Colonic mucosa (tissue), 4 donors: ENCODE data around the gene NANOS3. TPM values are rescaled to one million over a fixed set of nuclear protein-coding genes. Genes with fewer than 3 reads are reported as not detected.

ENCODE experiments used
- DNase-seq: peaks from one replicate; pipeline ENCODE4 v3.0.0-alpha.2; 2020
- H3K27ac ChIP-seq: fragments of 200-600 bp; one replicate; pipeline ENCODE4 v1.8.0; 2021
- H3K27me3 ChIP-seq: fragments of 200-600 bp; one replicate; pipeline ENCODE4 v1.8.0; 2021
- H3K36me3 ChIP-seq: fragments of 200-600 bp; one replicate; pipeline ENCODE4 v1.8.0; 2021
- H3K4me1 ChIP-seq: fragments of 200-600 bp; one replicate; pipeline ENCODE4 v1.8.0; 2021; ENCODE audit warnings: mild to moderate bottlenecking
- H3K4me3 ChIP-seq: fragments of 200-600 bp; one replicate; pipeline ENCODE4 v1.8.0; 2021
- H3K9ac ChIP-seq, 2 donors: one replicate each; pipeline ENCODE4 v1.7.0; 2013; ENCODE audit warnings: control low read depth in 2 of 2, low read depth in 2 of 2, low read length in 2 of 2
- H3K9me3 ChIP-seq: fragments of 200-600 bp; one replicate; pipeline ENCODE4 v1.8.0; 2021
- intact Hi-C: fragments of 100-400 bp; cut with DNase I; formaldehyde crosslinking; loops from one replicate; pipeline ENCODE4 v1.14.1; 2022
- total RNA-seq, 2 donors: library from RNA; stranded (reverse); fragmentation: NEBNext Ultra II Directional in 1 of 2; extraction: Animal tissue kit (Norgen Biotek cat#: 25700) in 1 of 2; gene quantifications; one replicate each; pipeline ENCODE4 v1.2.1, GENCODE V29; 2021
- TF ChIP-seq, protein P1 (sequence below): fragments of 200-600 bp; IDR thresholded peaks from one replicate; pipeline ENCODE4 v1.8.0; 2022; ENCODE audit warnings: antibody characterized with exemption, mild to moderate bottlenecking
- donor health status: healthy.
- donor health status: DM: no; HTN: no; CAD: no.
- donor health status: DM: no; HTN: no; CAD: no.

The NANOS3 gene
- total RNA-seq, 2 donors from 2014 or later = not detected

- Histone ChIP-seq H3K9ac (peak overlapping the region; percentile 85 to 95), H3K4me1 (peaks cover 27% of the 10 kb centered on the region), H3K27ac (peak overlapping the region; percentile 94), H3K27me3 (no peaks in the 10 kb centered on the region), H3K36me3 (no peaks in the 10 kb centered on the region), H3K9me3 (no peaks in the 10 kb centered on the region), H3K4me3 (peak overlapping the region; percentile 45)
- intact Hi-C loops = no loop called here
- TF ChIP-seq, protein P1, sequence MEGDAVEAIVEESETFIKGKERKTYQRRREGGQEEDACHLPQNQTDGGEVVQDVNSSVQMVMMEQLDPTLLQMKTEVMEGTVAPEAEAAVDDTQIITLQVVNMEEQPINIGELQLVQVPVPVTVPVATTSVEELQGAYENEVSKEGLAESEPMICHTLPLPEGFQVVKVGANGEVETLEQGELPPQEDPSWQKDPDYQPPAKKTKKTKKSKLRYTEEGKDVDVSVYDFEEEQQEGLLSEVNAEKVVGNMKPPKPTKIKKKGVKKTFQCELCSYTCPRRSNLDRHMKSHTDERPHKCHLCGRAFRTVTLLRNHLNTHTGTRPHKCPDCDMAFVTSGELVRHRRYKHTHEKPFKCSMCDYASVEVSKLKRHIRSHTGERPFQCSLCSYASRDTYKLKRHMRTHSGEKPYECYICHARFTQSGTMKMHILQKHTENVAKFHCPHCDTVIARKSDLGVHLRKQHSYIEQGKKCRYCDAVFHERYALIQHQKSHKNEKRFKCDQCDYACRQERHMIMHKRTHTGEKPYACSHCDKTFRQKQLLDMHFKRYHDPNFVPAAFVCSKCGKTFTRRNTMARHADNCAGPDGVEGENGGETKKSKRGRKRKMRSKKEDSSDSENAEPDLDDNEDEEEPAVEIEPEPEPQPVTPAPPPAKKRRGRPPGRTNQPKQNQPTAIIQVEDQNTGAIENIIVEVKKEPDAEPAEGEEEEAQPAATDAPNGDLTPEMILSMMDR = no peak
- peak; percentile 91 for DNase-seq
These were observed 29.3 kb upstream of the NANOS3 start for GRCh38 chr19:13847407-13848339.

GRCh38 chr19:13848340-13848677 lies 28.6 kb upstream of the NANOS3 start:
- H3K9me3 ChIP-seq = no peaks in the 10 kb centered on the region
- H3K9ac ChIP-seq = peak overlapping the region; percentile 85 to 95

GRCh38 chr19:13848798-13849676 lies 27.9 kb upstream of the NANOS3 start:
- Histone ChIP-seq H3K9ac (peak overlapping the region in 1 of 2 donors; percentile 30), H3K4me3 (no peak overlapping the region), H3K4me1 (peaks cover 17% of the 10 kb centered on the region), H3K27me3 (no peaks in the 10 kb centered on the region), H3K36me3 (no peaks in the 10 kb centered on the region), H3K27ac (peak overlapping the region; percentile 94), H3K9me3 (no peaks in the 10 kb centered on the region)
- TF ChIP-seq, protein P1 = no peak
- intact Hi-C loops = no loop called here
- DNase-seq = peak; percentile 38

More at GRCh38 chr19:13848340-13848677, 28.6 kb upstream of the NANOS3 start:
- TF ChIP-seq, protein P1 = no peak
- no peak for DNase-seq
- H3K27me3 ChIP-seq = no peaks in the 10 kb centered on the region
- intact Hi-C loops = no loop called here
- peak overlapping the region; percentile 94 for H3K27ac ChIP-seq
- H3K36me3 ChIP-seq = no peaks in the 10 kb centered on the region
- peaks cover 24% of the 10 kb centered on the region for H3K4me1 ChIP-seq
- H3K4me3 ChIP-seq = no peak overlapping the region

GRCh38 chr19:13849991-13850909 lies 26.7 kb upstream of the NANOS3 start:
- Histone ChIP-seq H3K4me1 (peaks cover 16% of the 10 kb centered on the region), H3K27me3 (no peaks in the 10 kb centered on the region), H3K27ac (peak overlapping the region; percentile 92), H3K9me3 (no peaks in the 10 kb centered on the region), H3K9ac (peak overlapping the region; percentile 72 to 97), H3K36me3 (no peaks in the 10 kb centered on the region), H3K4me3 (peak overlapping the region; percentile 31)
- intact Hi-C loops = no loop called here
- DNase-seq = peak; percentile 82
- TF ChIP-seq, protein P1 = no peak
